NCI-H510A (cell line): ENCODE results near the gene AP4E1.
"Not testable (repeated sequence)": the region's sequence is repeated elsewhere in the genome, so short reads cannot be mapped to it uniquely, and the experiment has no call there.

Experiments used
- DNase-seq: peaks from one replicate; lab custom pipeline; 2025; lab: John Stamatoyannopoulos, UW

The AP4E1 gene

DNA sequence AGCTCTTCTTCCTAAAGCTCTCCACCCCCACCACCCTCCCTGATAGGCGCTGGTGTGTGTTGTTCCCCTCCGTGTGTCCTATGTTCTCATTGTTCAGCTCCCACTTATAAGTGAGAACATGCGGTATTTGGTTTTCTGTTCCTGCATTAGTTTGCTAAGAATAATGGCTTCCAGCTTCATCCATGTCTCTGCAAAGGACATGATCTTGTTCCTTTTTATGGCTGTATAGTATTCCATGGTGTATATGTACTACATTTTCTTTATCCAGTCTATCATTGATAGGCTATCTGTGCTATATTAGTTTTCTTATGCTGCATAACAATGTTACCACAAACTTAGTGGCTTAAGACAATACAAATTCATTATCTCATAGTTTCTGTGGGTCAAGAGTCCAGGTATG is 42.3 kb downstream of the AP4E1 start:
- not testable (repeated sequence) for DNase-seq

- no peak for DNase-seq
Measured at GRCh38 chr15:50953302-50953701, 44.8 kb downstream of the AP4E1 start.

- not testable (repeated sequence) for DNase-seq
Measured at GRCh38 chr15:50954837-50955236, 46.4 kb downstream of the AP4E1 start.

DNA sequence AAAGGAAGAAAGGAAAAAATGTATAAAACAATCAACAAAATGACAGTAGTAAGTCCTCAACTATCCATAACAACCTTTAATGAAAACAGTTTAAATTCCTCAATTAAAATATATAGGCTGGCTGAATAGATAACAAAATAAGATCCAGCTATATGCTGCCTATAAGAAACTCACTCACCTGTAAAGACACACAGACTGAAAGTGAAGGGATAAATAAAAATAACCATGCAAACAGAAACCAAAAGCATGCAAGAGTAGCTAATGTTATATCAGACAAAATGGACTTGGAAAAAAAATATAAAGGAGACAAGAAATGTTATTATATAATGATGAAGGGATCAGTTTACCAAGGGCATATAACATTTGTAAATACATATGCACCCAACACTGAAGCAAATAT is 51.2 kb downstream of the AP4E1 start:
- DNase-seq = no peak

DNA sequence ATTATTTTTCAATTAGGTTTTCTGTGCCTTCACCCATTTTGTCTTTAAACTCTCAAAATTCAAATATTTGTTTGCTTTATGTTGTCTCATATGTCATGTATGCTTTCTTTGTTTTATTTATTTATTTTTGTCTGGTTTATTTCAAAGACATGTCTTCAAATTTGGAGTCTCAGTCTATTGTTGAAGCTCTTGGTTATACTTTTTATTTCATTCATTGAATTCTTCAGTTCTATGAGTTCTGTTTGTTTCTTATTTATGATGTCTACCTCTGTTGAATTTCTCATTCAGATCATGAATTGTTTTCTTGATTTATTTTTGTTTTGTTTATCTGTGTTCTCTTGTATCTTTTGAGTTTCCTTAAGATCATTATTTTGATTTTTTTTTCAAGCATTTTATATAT is 55.6 kb downstream of the AP4E1 start:
- no peak for DNase-seq

DNA sequence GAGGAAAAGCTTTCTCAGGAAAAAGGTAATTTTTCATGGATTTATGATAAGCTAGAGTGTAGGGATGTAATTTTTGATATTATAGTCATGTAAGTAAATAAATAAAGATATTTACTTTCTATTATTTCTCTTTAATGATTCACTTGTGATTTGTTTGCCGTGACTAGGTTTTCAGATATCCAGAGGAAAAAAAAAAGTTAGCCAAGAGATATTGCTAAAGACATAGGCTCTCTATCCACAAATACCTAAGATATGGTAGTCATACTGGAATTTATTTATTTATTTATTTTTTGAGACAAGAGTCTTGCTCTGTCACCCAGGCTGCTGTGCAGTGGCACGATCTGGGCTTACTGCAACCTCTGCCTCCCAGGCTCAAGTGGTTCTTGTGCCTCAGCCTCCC is 59.9 kb downstream of the AP4E1 start:
- DNase-seq = no peak

- no peak for DNase-seq
Measured at GRCh38 chr15:50970524-50970923, 62.0 kb downstream of the AP4E1 start.

- no peak for DNase-seq
Measured at GRCh38 chr15:50971115-50971514, 62.6 kb downstream of the AP4E1 start.

GRCh38 chr15:50971542-50971941 is 63.1 kb downstream of the AP4E1 start:
- DNase-seq = no peak

- DNase-seq = no peak
Measured at GRCh38 chr15:50973605-50974004, 65.1 kb downstream of the AP4E1 start.

GRCh38 chr15:50977162-50977561 is 68.7 kb downstream of the AP4E1 start:
- DNase-seq = no peak

- no peak for DNase-seq
Measured at GRCh38 chr15:50978580-50978979, 70.1 kb downstream of the AP4E1 start.

GRCh38 chr15:50979041-50979440 is 70.6 kb downstream of the AP4E1 start:
- no peak for DNase-seq

DNA sequence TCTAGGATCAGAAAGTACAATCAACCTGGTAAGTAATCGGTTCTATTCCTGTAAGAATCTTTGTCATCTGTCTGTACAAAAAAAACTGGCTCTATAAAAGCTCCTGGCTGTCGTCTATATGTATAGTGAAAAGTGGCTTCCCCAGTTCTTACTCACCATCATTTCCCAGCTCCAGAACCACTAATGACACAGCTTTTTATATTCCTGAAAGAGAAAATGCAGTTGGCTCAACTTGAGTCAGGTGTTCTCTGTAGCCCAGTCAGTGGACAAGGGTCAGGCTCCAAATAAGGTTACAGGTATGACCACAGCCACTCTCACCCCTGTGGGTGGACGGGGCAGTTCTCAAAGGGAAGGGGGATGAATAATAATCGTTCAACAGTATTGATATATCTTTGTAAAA is 85.1 kb downstream of the AP4E1 start:
- DNase-seq = no peak

DNA sequence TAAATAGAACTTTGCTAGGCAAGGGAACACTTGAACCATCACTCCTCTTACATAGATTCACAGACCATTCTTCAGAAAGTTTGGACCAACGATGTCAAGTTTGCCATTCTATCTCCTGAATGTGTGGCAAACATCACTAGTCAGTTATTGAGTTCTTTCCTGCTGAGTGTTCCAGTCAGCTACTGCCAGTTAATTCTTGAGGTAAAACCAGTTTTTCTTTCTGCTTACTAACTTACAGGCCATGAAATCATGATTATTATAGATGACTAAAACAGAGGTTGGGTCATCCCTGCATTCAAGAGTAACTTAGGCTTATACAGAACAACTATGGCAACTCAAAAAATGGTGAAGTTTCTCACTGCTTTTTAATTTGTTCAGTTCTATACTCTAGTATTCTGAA is 88.2 kb downstream of the AP4E1 start:
- no peak for DNase-seq

GRCh38 chr15:50997371-50998051 is 89.0 kb downstream of the AP4E1 start:
- DNase-seq = no peak

- no peak for DNase-seq
Measured at GRCh38 chr15:51004103-51004551, 95.6 kb downstream of the AP4E1 start.

DNA sequence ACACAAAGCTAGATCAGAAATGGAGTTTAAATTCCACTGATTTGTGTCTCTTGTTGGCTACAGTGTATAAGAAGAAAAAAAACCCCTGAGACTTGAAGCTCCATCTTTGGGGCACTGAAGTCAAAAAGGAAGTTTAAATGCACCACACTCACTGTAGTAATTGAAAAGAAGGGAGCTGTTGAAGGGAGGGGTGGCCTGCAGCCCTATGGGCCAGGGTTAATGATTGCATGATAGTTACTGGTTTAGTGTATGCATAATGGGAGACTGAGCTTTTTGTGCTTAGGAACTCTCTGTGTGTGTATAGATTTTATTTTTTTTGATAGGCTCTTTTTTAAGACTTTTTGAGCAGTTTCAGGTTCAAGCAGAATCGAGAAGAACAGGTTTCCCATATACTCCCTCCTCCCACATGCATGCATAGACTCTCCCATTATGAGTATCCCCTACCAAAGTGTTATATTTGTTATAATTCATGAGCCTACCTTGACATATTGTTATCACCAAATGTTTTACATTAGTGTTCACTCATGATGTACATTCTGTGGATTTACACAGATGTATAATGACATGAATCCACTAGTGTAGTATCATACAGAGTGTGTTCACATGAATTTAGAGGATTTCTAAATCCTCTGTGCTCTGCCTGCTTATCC is 98.0 kb downstream of the AP4E1 start:
- DNase-seq = no peak

- DNase-seq = no peak
Measured at GRCh38 chr15:51007131-51007666, 98.7 kb downstream of the AP4E1 start.

- no peak for DNase-seq
Measured at GRCh38 chr15:51011212-51011611, 102.7 kb downstream of the AP4E1 start.

GRCh38 chr15:51016615-51017014 is 108.1 kb downstream of the AP4E1 start:
- no peak for DNase-seq

GRCh38 chr15:51022206-51022605 is 113.7 kb downstream of the AP4E1 start:
- DNase-seq = no peak

GRCh38 chr15:51023499-51023898 is 115.0 kb downstream of the AP4E1 start:
- DNase-seq = no peak
